HG02840 (cell line): ENCODE measurements around the gene KAZN.
"Not testable (repeated sequence)": the region's sequence is repeated elsewhere in the genome, so short reads cannot be mapped to it uniquely, and the experiment has no call there.

ENCODE experiments used
- ATAC-seq: cut with Tn5 transposase; IDR thresholded peaks from one replicate; pipeline ENCODE4 v1.9.1; 2021; ENCODE audit warnings: mild to moderate bottlenecking, moderate library complexity, moderate number of reproducible peaks; ENCODE audit not compliant: unreplicated experiment, low FRiP score

The KAZN gene

DNA sequence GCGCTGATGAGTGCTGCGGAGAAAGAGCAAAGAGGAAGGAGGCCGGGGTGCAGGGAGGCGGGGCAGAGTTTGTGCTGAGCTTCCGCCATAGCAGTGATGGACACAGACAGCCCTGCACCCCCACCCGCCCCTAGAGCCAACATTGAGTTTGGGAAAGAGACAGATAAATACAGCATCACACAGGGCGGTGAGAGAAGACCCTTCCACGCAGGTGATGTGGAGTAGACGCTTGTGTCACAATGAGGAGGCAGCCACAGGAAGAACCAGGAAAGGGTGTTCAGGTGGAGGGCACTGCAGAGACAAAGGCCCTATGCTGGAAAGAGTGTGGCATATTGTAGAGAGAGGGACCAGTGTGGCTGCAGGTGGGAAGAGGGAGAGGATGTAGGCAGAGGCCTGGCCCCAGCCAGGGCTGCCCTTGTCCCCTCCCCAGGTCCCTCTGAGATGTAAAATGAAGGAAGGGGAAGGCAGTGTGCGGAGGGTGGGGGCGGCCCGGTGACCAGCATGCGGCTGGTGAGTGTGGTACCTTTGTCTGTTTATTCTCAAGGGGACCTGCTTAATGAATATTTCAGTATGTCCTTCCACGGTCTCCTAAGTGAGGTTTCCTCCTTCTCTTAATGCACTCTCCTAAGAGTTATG is 360.7 kb downstream of the KAZN start:
- ATAC-seq = no peak

DNA sequence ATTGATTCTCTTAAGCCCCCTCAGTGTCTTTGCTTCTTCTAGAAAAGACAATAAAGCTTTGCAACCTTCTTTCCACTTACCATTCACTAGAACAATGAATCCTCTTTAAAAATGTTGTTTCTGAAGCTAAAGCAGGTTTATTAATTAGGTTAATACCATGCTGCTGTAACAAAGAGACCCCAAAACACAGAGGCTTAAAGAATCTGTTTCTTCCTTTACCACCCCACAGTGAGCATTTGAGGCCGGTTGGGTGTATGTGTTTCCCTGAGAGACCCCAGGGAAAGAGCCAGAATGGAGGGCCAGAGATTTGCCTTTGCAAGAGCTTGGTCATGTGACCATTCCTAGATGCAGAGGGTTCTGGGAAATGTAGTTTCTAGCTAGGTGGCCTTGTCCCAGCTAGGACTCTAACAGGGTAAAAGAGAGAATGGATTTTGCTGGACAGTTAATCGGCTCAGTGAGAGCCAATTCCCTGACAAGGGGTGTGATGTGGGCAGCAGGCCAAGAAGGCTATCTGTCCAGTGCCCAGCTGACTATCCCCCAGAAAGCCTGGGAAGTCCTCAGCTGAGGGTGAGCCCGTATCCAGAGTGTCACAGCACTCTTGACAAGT is 363.3 kb downstream of the KAZN start:
- ATAC-seq = no peak

DNA sequence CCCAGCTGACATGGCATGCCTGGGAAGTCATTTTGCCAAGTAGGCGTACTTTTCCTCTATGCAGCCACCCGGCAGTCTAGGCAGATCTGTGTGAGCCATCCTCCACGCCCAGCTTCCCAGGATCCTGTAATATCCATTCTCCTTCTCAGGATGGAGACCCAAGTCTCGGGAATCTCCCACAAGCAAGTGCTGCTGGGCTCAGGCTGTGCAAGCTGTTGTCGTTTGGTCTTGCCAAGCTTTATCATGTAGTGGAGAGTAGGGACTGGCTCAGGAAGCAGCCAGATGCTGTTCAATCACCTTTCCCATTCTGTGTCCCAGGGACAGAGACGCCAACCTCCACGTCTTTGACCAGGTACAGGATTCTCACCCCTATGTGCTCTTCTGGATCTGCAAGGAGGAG is 363.9 kb downstream of the KAZN start:
- ATAC-seq = no peak

DNA sequence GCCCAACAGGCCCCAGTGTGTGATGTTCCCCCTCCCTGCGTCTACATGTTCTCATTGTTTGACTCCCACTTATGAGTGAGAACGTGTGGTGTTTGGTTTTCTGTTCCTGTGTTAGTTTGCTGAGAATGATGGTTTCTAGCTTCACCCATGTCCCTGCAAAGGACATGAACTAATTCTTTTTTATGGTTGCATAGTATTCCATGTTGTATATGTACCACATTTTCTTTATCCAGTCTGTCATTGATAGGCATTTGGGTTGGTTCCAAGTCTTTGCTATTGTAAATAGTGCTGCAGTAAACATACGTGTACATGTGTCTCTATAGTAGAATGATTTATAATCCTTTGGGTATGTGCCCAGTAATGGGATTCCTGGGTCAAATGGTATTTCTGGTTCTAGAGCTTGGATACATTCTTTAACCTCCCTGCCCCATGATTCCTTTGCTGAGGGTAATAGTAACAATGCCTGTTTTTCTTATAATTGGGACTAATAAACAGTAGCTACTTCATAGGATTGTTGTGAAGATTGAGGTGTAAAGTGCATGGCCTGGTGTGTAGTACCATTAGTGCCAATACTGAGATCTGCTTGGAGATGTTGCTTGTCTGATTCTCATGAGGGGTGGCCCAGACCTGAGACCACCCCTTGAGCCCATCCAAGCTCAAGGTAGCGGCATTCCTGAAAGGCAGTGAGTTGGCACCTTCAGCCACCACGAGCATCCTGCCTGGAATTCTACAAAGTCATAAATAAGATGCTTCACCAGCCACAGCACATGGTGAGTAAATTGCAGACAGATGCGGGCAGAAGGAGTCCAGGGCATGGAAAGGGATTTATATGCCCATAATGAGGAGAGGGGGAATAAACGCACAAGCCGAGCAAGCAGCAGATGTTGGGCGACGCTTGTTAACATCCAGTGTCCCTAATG is 365.6 kb downstream of the KAZN start:
- ATAC-seq = not testable (repeated sequence)

- no peak for ATAC-seq
Measured at GRCh38 chr1:14964711-14965055, 366.2 kb downstream of the KAZN start.

DNA sequence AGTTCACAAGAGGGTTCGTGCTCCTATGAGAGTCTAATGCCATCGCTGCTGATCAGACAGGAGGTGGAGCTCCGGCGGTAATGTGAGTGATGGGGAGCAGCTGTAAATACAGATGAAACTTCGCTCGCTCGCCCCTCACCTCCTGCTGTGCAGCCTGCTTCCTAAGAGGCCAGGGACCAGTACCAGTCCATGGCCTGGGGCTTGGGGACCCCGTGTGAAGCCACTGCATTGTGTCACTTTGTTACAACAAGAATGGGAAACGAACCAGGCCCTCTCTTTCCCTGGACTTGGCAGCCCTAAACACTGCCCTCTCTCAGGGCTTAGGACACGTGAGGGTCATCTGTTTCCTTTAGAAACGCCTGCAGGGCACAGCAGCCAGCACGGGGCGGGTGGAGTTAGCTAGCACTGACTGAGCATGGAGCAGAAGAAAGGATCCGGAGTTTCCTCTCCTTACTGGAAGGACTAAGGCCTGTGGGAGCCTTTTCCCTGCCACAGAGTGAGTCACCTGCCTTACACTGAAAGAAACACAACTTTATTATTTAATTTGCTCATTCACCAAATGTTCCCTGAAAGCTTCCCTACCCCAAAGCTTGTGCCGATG is 369.9 kb downstream of the KAZN start:
- ATAC-seq = no peak

DNA sequence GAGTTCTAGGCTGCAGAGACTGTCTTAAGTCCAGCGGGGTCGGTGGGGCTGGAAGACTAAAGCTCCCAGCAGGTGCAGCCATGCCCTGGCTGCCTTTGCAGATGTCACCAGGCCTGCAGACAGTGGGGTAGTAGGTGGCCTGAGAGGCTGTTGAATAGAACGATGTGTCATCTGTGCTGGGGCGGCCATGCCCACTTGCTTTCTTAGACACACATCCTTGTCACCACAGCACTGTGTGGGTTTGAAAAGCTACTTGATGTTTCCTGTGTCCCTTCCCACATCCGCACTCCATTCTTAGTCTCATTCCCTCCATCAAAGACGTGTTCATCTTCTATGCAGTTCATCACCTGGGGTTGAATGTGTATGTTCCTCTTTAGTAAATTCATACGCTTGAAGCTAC is 370.5 kb downstream of the KAZN start:
- ATAC-seq = no peak

- ATAC-seq = no peak
Measured at GRCh38 chr1:14970115-14970798, 371.8 kb downstream of the KAZN start.

- no peak for ATAC-seq
Measured at GRCh38 chr1:14970799-14971141, 372.3 kb downstream of the KAZN start.

- no peak for ATAC-seq
Measured at GRCh38 chr1:14971221-14971620, 372.7 kb downstream of the KAZN start.

GRCh38 chr1:14972107-14972506 is 373.6 kb downstream of the KAZN start:
- ATAC-seq = no peak

GRCh38 chr1:14973773-14974172 is 375.3 kb downstream of the KAZN start:
- no peak for ATAC-seq

DNA sequence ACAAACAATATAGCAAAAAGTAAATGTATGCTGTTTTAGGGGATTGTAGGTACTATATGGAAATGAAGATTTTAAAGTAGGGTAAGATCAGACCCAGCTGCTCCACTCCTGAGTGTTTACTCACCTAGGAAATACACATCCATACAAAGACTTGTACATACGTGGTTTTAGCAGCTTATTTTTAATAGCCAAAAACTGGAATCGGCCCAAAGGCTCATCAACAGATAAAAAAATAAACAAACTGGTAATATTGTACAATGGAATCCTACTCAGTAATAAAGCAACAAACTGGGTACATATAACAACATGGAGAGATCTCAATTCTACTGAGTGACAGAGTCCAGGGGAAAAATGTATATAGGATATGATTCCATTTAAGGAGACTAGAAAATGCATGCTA is 375.9 kb downstream of the KAZN start:
- no peak for ATAC-seq

DNA sequence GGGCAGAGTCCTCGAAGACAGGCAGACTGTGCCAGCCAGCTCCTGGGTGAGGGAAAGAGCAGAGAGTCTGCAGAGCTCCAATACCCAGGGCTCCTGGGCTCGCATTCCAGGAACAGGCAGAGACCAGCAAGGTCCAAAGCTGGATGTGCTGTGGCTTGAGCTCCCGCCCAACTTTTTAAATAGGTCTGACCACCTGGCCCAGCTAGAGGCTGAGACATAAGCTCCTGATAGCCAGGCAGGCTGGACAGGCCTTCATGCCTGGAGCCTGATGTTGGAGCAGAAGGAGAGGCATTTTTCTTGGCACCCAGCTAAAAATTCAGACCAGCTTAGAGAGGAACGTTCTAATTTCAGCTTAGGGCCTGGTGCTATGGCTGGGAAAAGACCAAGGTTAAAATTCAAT is 376.6 kb downstream of the KAZN start:
- no peak for ATAC-seq

DNA sequence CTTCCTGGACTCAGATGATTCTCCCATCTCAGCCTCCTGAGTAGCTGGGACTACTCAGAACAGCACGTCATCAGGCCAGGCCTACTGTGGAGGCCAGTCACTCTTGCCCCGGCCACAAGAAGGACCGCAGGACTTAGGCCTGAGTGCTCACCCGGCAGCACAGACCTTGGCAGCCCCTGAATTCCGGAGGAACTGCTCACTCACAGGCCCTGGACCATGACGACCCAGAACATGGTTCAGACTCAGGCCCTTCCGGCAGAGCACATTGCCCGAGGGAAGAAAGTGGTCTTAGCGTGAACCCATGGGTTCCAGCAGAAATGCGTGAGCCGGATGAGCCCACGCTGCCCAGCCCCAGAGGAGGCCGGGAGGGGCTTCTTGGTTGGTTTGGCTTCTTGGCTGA is 377.8 kb downstream of the KAZN start:
- ATAC-seq = no peak

GRCh38 chr1:14977338-14977931 is 378.9 kb downstream of the KAZN start:
- ATAC-seq = no peak

GRCh38 chr1:14980621-14981218 is 382.2 kb downstream of the KAZN start:
- ATAC-seq = no peak

GRCh38 chr1:14982029-14982428 is 383.5 kb downstream of the KAZN start:
- no peak for ATAC-seq

GRCh38 chr1:14983277-14983676 is 384.8 kb downstream of the KAZN start:
- ATAC-seq = no peak

DNA sequence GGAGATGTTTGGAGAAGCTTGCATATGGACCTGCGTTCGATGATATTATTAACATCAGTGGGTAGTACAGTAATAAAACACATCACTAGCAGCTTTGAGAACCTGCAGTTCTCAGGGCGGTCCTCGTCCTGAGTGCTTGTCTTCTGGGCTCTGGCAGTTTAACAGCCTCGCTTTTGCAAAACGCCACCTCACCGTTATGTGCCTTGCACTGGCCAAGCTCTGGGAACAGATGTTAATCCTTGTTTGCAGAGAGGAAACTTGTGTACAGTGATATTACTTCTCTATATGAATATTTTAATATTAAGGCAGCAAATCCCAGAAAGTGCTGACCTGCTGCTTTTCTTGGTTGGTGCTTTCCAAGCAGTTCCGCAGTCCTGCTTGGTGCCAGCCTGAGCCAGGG is 387.7 kb downstream of the KAZN start:
- no peak for ATAC-seq
